Measurements from ENCODE around the gene DHRS12. TPM values are rescaled to one million over a fixed set of nuclear protein-coding genes. Genes with fewer than 3 reads are reported as not detected.

DHRS12 gene
- total RNA-seq, 1 donor from 2014 or later, result 12.5 TPM

- Histone ChIP-seq H3K27me3 (no peaks in the 10 kb centered on the region), H3K27ac (no peak overlapping the region), H3K4me3 (no peak overlapping the region), H3K4me1 (peaks cover 27% of the 10 kb centered on the region), H3K36me3 (no peaks in the 10 kb centered on the region), H3K9me3 (no peaks in the 10 kb centered on the region)
- TF ChIP-seq CTCF (IDR thresholded peaks at IDR 0.05) (no peak), POLR2AphosphoS5 (IDR thresholded peaks at IDR 0.05; ENCODE audit: insufficient read depth in 1 of 2, low read depth in 1 of 2) (no peak), POLR2A (IDR thresholded peaks at IDR 0.05) (no peak)
- intact Hi-C loops (cut with DNase I), result no loop called here
- peak in 1 of 2 donors; percentile 83 for DNase-seq (ENCODE audit: extremely low spot score in 2 of 2)
Measured at GRCh38 chr13:51773515-51773914, 30.4 kb downstream of the DHRS12 start.

- H3K4me1 ChIP-seq, result peaks cover 27% of the 10 kb centered on the region
- H3K36me3 ChIP-seq, result no peaks in the 10 kb centered on the region
- DNase-seq (ENCODE audit: extremely low spot score in 2 of 2), result peak in 1 of 2 donors; percentile 83
- H3K4me3 ChIP-seq, result no peak overlapping the region
- no peaks in the 10 kb centered on the region for H3K9me3 ChIP-seq
- H3K27ac ChIP-seq, result no peak overlapping the region
- TF ChIP-seq POLR2AphosphoS5 (IDR thresholded peaks at IDR 0.05; ENCODE audit: insufficient read depth in 1 of 2, low read depth in 1 of 2), result no peak
- TF ChIP-seq CTCF (IDR thresholded peaks at IDR 0.05), result no peak
- no peak for TF ChIP-seq POLR2A (IDR thresholded peaks at IDR 0.05)
- no peaks in the 10 kb centered on the region for H3K27me3 ChIP-seq
- intact Hi-C loops (cut with DNase I), result no loop called here
Measured at GRCh38 chr13:51772781-51773180, 31.2 kb downstream of the DHRS12 start.

GRCh38 chr13:51772105-51772455 lies 31.9 kb downstream of the DHRS12 start:
- intact Hi-C loops (cut with DNase I), result no loop called here
- Histone ChIP-seq H3K36me3 (no peaks in the 10 kb centered on the region), H3K4me1 (peaks cover 27% of the 10 kb centered on the region), H3K4me3 (no peak overlapping the region), H3K27ac (no peak overlapping the region), H3K27me3 (no peaks in the 10 kb centered on the region), H3K9me3 (no peaks in the 10 kb centered on the region)
- TF ChIP-seq CTCF (IDR thresholded peaks at IDR 0.05) (no peak), POLR2AphosphoS5 (IDR thresholded peaks at IDR 0.05; ENCODE audit: insufficient read depth in 1 of 2, low read depth in 1 of 2) (no peak), POLR2A (IDR thresholded peaks at IDR 0.05) (no peak)
- peak in 1 of 2 donors; percentile 85 for DNase-seq (ENCODE audit: extremely low spot score in 2 of 2)

- H3K4me1 ChIP-seq, result peaks cover 27% of the 10 kb centered on the region
- H3K4me3 ChIP-seq, result no peak overlapping the region
- no peaks in the 10 kb centered on the region for H3K27me3 ChIP-seq
- H3K36me3 ChIP-seq, result peaks cover 0 to 2% of the 10 kb centered on the region in 2 donors
- peak in 1 of 2 donors; percentile 89 for DNase-seq (ENCODE audit: extremely low spot score in 2 of 2)
- no peaks in the 10 kb centered on the region for H3K9me3 ChIP-seq
- no peak for TF ChIP-seq POLR2AphosphoS5 (IDR thresholded peaks at IDR 0.05; ENCODE audit: insufficient read depth in 1 of 2, low read depth in 1 of 2)
- no peak for TF ChIP-seq POLR2A (IDR thresholded peaks at IDR 0.05)
- TF ChIP-seq CTCF (IDR thresholded peaks at IDR 0.05), result no peak
- intact Hi-C loops (cut with DNase I), result no loop called here
- peak overlapping the region; percentile 92 for H3K27ac ChIP-seq
Measured at GRCh38 chr13:51771418-51772104, 32.4 kb downstream of the DHRS12 start.

- no peak overlapping the region for H3K4me3 ChIP-seq
- no peak for TF ChIP-seq POLR2A (IDR thresholded peaks at IDR 0.05)
- no peak for TF ChIP-seq CTCF (IDR thresholded peaks at IDR 0.05)
- no peak for TF ChIP-seq POLR2AphosphoS5 (IDR thresholded peaks at IDR 0.05; ENCODE audit: insufficient read depth in 1 of 2, low read depth in 1 of 2)
- intact Hi-C loops (cut with DNase I), result no loop called here
- peak overlapping the region; percentile 92 for H3K27ac ChIP-seq
- H3K9me3 ChIP-seq, result no peaks in the 10 kb centered on the region
- peaks cover 27% of the 10 kb centered on the region for H3K4me1 ChIP-seq
- peaks cover 0 to 8% of the 10 kb centered on the region in 2 donors for H3K36me3 ChIP-seq
- peak in 1 of 2 donors; percentile 84 for DNase-seq (ENCODE audit: extremely low spot score in 2 of 2)
- H3K27me3 ChIP-seq, result no peaks in the 10 kb centered on the region
Measured at GRCh38 chr13:51770681-51771417, 33.1 kb downstream of the DHRS12 start.

All from vagina (tissue), 2 donors.